Measurements from ENCODE around the gene CBFB.
"Not testable (repeated sequence)": the region's sequence is repeated elsewhere in the genome, so short reads cannot be mapped to it uniquely, and the experiment has no call there.

The CBFB gene

DNA sequence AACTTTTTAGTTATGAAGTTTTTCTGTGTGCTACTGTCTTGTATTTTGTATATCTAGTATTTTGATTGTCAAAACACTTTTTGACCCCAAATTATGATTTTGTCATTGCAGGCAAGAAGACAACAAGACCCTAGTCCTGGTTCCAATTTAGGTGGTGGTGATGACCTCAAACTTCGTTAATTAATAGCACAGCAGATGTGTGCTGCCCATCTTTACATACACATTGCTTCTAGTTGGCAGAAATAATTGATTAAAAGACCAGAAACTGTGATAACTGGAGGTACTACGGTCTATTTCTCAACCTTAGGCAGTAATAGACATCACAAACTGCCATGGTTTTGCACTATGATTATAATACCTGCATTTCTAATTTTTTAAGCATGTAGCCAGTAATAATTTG, 69.7 kb downstream of the CBFB start:
- no peak for DNase-seq

DNA sequence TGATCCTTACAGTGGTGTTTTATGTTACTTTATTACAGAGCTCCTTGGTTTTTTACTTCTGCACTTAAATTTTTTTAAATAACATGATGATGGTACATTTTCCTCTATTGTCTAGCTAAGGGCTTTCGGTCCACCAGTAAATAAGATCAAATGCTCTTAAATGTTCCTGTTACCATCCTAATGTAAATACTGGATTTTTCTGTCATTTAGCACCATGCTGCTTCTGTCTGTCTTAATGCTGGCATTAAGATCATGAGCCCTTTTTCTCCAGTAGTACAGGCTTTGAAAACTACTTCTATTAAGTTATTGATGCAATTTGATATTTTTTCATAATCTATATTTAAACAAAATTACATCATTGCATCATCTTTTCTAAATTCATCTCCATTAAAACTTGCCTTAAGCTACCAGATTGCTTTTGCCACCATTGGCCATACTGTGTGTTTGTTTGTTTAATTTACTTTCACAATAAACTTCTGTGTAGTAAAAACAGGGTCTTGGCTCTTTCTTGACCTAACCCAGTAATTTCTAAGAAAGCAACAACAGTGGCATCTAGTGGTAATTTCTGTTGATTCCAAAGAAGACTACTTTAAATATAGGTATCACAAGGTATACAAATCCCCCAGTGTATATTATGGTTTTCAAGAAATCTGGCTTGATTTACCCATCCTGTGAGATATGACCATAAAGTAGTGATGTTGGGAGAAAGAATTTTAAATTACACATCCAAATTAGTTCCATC, 71.8 kb downstream of the CBFB start:
- no peak for DNase-seq

GRCh38 chr16:67101311-67102082, 72.5 kb downstream of the CBFB start:
- no peak for DNase-seq

DNA sequence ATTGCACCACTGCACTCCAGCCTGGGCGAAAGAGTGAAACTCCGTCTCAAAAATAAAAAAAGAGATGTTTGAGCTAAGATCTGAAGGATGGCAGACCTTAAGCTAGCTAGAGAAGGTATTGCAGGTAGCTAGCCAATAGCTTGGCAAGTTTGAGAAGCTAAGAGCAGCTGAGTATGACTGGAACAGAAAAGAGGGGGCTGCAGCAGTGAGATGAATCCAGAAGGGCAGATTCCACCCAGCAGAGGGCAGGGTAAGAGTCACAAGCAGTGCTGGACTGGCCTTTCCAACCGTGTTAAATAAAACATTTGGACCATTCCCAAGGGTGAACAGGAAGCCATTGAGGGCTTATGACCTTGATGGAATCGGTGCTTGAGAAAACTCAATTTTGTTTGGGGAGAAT, 75.1 kb downstream of the CBFB start:
- no peak for DNase-seq

- no peak for DNase-seq
Measured at GRCh38 chr16:67104845-67105244, 75.9 kb downstream of the CBFB start.

GRCh38 chr16:67105246-67105645, 76.3 kb downstream of the CBFB start:
- no peak for DNase-seq

GRCh38 chr16:67105881-67106280, 76.9 kb downstream of the CBFB start:
- no peak for DNase-seq

GRCh38 chr16:67108489-67108888, 79.5 kb downstream of the CBFB start:
- no peak for DNase-seq

GRCh38 chr16:67108931-67109406, 80.0 kb downstream of the CBFB start:
- peak in 2 of 14 donors; percentile 39 to 46 for DNase-seq

DNA sequence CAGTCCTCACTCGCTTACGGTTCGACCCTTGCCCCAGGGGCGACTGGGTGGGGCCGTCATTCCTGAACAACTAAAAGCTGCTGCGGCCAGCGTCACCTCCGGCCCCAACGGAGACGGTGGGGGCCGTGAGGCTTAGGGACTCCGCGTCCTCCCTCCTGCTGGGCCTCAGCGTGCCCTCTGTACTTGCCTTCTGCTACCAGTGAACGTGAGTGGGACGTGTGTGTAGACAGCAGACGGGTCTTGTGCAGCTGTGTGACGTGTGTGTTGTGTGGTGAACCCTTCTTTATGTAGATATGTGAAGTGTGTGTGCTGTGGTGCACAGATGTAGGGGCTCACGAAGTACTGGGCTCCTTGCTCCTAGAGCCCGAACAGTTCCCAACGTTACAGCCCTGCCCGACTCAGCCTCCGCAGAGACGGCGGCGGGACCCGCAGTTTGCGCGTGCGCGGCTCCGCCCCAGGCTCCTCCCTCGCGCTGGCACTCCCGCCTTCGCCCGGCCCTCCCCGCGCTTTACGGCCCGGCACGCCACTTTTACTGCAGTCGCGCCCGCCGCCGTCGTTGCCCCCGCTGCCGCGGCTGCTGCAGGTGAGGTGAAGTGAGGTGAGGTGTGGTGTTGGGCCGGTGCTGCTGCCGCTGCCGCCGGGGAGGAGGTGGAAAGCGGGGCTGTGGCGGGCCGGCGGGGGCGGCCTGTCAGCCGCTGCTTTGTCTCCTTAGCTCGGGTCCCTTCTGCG, 80.6 kb downstream of the CBFB start, which contains the start of gene PHAF1:
Gene PHAF1 (plus strand): TSS at position 535 of the 729 bp plus-strand sequence. CDS start 235 bp downstream, outside the sequence.
- DNase-seq: peak; percentile 71 to 97 (median 90)

DNA sequence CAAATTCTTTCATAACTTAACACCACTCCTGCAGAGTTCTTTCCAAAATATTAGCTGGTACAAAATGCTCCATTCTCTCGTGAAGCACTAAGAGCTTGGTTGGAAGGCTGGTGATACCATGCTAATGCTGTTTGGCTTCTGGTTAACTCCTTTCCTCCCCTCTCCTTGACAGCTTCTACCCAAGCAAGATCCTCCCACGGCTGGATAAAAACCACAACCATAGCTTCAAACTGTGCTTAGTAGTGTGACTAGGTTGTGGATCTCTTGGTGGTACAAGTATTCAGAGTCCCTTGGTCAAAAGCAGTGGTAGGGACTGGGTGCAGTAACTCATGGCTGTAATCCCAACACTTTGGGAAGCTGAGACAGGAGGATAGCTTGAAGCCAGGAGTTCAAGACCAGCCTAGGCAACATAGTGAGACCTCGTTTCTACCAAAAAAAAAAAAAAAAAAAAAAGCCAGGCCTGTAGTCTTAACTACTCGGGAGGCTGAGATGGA, 83.0 kb downstream of the CBFB start:
- DNase-seq: no peak

DNA sequence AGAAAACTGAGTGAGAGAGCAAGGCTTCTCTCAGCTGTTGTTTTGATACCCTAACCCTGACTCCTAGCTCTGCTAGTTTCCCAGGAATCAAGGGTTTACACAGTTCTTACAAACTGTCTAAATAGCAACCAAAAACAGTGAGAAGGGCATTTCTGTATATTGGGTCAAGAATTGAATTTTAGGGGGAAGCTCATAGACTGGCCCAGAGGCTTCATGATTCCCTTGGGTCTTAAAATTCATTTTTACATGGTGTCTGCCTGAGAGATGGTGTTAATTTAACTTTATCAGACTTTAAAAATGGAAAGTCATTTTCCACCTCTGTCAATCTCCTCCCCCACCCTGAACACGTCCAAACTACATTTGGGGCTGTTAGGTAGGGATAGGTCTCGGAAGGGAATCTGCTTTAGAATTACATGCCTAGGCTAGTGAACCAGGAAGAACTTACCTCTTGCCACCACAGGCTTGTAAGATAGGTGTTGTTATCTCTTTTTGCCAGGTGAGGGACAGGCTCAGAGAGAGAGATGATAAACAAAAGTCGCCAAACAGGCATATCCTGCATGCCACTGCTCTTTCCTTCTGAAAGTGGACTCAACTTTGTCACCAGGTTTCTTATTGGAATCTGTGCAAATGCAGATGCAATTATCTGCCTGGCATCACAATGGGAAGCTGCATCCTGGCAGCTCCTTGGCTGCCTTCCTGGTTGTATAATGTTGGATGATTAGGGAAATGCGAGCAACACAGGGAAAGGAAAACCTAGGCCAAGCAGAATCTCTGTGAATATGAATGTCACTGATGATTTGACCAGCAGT, 83.8 kb downstream of the CBFB start:
- no peak for DNase-seq

DNA sequence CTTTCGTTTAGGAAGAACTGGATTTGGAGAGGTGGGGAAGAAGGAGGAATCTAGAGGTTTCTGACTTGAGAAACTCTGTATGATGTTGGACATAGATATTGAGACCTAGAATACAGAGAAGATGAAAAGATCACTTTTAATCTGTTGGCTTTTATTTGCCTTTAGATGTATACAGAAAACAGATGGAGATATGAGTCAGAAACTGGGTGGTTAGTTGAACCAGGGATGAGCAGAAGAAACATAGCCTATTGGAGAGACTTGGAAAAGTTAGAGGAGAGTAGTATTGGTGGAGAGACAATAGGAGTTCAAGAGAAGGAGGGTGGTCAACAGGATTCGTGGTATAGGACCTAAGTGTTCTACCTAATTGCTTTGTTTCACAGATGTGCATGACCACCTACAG, 85.8 kb downstream of the CBFB start:
- no peak for DNase-seq

- DNase-seq: no peak
Measured at GRCh38 chr16:67115639-67116038, 86.7 kb downstream of the CBFB start.

DNA sequence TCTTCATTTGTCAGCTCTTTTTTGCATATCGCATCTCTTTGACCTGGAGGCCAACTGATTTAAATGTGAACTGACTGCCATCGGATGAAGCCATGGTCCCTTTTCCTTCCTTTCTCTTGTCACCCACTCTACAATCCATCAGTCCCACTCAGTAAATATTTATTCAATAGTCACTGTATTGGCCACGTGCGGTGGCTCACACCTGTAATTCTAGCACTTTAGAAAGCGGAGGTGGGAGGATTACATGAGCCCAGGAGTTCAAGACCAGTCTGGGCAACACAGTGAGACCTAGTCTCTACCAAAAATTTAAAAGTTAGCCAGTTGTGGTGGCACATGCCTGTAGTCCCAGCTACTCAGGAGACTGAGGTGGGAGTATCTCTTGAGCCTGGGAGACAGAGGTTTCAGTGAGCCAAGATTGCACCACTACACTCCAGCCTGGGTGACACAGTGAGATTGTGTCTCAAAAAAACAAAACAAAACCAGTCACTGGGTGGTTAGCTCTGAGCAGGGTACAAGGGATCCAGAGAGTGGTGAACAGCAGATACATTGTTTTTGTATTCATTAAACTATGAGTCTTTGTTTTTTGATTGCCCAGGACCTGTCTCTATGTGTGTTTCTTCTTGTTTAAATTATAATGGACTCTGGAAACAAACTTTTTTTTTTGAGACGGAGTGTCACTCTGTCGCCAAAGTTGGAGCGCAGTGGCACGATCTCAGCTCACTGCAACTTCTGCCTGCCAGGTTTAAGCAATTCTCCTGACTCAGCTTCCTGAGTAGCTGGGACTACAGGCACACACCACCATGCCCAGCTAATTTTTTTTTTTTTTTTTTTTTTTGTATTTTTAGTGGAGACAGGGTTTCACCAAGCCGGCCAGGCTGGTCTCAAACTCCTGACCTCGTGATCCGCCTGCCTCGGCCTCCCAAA, 87.7 kb downstream of the CBFB start:
- peak in 4 of 14 donors; percentile 20 to 31 (median 22) for DNase-seq

DNA sequence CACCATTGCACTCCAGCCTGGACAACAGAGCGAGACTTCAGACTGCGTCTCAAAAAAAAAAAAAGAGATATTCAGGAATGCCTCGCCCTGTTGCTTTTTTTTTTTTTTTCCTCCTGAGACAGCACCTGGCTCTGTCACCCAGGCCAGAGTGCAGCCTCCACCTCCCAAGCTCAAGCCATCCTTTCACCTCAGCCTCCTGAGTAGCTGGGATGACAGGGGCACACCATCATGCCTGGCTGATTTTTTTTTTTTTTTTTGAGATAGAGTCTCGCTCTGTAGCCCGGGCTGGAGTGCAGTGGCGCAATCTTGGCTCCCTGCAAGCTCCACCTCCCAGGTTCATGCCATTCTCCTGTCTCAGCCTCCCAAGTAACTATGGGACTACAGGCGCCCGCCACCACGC, 88.8 kb downstream of the CBFB start:
- no peak for DNase-seq

DNA sequence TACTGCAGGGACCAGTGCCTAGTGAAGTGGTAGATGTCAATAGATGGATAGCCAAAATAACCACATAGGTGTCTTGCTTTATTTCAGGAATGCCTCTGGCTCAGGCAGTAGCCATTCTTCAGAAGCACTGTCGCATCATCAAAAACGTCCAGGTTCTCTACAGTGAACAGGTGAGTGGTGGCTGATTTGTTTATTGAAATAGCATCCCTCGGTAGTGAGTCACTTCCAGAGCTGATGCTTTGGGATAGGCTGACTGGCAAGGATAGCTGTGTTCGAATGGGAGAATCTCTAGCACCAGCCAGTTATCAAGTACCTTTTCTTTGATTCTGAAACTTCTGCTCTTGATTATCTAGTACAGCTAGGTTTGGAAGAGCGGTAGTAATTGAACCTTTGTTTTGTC, 91.1 kb downstream of the CBFB start:
- no peak for DNase-seq

DNA sequence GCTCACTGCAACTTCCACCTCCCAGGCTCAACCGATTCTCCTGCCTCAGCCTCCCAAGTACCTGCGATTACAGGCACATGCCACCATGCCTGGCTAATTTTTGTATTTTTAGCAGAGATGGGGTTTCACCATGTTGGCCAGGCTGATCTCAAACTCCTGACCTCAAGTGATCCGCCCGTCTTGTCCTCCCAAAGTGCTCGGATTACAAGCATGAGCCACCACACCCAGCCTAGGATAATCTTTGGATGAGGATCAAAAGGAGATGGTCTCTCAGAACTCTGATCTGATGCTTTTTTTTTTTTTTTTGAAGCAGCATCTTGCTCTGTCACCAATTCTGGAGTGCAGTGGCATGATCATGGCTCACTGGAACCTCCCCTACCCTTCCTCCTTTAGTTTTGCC, 93.8 kb downstream of the CBFB start:
- not testable (repeated sequence) for DNase-seq

- DNase-seq: no peak
Measured at GRCh38 chr16:67128417-67128816, 99.5 kb downstream of the CBFB start.

- peak in 1 of 14 donors; percentile 30 for DNase-seq
Measured at GRCh38 chr16:67128887-67129286, 99.9 kb downstream of the CBFB start.

DNA sequence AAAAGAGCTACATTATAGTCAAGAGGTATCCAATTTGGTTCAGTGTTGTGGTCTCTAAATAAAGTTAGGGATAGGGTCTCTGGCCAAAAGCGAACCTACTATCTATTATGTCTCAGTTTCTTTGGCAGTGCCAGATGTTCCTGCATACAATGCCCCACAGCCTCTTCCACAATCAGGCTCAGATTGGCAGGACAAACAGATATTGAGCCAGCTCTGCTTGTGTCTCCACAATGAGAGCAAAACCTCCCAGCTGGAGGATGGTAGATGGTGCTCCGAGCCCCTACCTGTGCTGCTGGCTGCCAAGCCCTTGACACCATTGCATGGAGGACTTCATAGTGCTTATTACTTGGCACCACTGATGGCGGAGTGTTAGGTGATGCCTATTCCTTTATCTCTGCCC, 100.5 kb downstream of the CBFB start:
- peak in 1 of 14 donors; percentile 30 for DNase-seq

Data from C1 segment of cervical spinal cord (tissue), 14 donors.